ENCODE data around the gene ADARB2. TPM values are rescaled to one million over a fixed set of nuclear protein-coding genes. Genes with fewer than 3 reads are reported as not detected.

Gene ADARB2
- total and polyA plus RNA-seq, 2 experiments from 2014 or later: 2.0 to 5.0 TPM

DNA sequence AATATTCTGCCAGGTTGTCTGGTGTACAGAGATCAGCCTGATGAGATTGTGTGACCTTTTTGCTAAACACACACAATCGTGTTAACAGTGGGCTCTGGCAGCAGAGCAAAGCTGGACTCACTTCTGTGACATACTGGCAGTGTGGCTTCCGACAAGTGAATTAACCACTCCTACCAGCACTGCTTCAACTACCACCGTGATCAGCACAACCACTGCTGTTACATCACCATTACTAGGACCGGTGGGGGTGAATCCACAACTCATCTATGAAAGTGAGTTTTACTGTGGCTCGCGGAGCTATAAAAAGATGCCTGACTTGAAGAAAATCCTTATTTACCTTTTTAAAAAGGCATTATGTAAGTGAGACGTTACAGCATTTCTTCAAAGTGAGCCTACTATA, 545.6 kb downstream of the ADARB2 start:
- no peak for ATAC-seq
- H3K27me3 Mint-ChIP-seq (ENCODE audit: insufficient read depth, low read depth, poor library complexity): peaks cover 16% of the 10 kb centered on the region

More for the DNA sequence above, 545.6 kb downstream of the ADARB2 start:
- no peak for TF ChIP-seq NANOG (IDR thresholded peaks at IDR 0.05; ENCODE audit: borderline replicate concordance)
- no peak for TF ChIP-seq ZNF114 (CRISPR knock-in tag; IDR thresholded peaks at IDR 0.05)
- TF ChIP-seq CTCF (conservative IDR thresholded peaks at IDR 0.05; ENCODE audit: low read depth in 2 of 2): no peak
- TF ChIP-seq, protein P1, sequence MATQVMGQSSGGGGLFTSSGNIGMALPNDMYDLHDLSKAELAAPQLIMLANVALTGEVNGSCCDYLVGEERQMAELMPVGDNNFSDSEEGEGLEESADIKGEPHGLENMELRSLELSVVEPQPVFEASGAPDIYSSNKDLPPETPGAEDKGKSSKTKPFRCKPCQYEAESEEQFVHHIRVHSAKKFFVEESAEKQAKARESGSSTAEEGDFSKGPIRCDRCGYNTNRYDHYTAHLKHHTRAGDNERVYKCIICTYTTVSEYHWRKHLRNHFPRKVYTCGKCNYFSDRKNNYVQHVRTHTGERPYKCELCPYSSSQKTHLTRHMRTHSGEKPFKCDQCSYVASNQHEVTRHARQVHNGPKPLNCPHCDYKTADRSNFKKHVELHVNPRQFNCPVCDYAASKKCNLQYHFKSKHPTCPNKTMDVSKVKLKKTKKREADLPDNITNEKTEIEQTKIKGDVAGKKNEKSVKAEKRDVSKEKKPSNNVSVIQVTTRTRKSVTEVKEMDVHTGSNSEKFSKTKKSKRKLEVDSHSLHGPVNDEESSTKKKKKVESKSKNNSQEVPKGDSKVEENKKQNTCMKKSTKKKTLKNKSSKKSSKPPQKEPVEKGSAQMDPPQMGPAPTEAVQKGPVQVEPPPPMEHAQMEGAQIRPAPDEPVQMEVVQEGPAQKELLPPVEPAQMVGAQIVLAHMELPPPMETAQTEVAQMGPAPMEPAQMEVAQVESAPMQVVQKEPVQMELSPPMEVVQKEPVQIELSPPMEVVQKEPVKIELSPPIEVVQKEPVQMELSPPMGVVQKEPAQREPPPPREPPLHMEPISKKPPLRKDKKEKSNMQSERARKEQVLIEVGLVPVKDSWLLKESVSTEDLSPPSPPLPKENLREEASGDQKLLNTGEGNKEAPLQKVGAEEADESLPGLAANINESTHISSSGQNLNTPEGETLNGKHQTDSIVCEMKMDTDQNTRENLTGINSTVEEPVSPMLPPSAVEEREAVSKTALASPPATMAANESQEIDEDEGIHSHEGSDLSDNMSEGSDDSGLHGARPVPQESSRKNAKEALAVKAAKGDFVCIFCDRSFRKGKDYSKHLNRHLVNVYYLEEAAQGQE (IDR thresholded peaks at IDR 0.05; ENCODE audit: unreplicated experiment): no peak
- TF ChIP-seq POLR2AphosphoS5 (IDR thresholded peaks at IDR 0.05; ENCODE audit: low read depth): no peak
- TF ChIP-seq, protein P2, sequence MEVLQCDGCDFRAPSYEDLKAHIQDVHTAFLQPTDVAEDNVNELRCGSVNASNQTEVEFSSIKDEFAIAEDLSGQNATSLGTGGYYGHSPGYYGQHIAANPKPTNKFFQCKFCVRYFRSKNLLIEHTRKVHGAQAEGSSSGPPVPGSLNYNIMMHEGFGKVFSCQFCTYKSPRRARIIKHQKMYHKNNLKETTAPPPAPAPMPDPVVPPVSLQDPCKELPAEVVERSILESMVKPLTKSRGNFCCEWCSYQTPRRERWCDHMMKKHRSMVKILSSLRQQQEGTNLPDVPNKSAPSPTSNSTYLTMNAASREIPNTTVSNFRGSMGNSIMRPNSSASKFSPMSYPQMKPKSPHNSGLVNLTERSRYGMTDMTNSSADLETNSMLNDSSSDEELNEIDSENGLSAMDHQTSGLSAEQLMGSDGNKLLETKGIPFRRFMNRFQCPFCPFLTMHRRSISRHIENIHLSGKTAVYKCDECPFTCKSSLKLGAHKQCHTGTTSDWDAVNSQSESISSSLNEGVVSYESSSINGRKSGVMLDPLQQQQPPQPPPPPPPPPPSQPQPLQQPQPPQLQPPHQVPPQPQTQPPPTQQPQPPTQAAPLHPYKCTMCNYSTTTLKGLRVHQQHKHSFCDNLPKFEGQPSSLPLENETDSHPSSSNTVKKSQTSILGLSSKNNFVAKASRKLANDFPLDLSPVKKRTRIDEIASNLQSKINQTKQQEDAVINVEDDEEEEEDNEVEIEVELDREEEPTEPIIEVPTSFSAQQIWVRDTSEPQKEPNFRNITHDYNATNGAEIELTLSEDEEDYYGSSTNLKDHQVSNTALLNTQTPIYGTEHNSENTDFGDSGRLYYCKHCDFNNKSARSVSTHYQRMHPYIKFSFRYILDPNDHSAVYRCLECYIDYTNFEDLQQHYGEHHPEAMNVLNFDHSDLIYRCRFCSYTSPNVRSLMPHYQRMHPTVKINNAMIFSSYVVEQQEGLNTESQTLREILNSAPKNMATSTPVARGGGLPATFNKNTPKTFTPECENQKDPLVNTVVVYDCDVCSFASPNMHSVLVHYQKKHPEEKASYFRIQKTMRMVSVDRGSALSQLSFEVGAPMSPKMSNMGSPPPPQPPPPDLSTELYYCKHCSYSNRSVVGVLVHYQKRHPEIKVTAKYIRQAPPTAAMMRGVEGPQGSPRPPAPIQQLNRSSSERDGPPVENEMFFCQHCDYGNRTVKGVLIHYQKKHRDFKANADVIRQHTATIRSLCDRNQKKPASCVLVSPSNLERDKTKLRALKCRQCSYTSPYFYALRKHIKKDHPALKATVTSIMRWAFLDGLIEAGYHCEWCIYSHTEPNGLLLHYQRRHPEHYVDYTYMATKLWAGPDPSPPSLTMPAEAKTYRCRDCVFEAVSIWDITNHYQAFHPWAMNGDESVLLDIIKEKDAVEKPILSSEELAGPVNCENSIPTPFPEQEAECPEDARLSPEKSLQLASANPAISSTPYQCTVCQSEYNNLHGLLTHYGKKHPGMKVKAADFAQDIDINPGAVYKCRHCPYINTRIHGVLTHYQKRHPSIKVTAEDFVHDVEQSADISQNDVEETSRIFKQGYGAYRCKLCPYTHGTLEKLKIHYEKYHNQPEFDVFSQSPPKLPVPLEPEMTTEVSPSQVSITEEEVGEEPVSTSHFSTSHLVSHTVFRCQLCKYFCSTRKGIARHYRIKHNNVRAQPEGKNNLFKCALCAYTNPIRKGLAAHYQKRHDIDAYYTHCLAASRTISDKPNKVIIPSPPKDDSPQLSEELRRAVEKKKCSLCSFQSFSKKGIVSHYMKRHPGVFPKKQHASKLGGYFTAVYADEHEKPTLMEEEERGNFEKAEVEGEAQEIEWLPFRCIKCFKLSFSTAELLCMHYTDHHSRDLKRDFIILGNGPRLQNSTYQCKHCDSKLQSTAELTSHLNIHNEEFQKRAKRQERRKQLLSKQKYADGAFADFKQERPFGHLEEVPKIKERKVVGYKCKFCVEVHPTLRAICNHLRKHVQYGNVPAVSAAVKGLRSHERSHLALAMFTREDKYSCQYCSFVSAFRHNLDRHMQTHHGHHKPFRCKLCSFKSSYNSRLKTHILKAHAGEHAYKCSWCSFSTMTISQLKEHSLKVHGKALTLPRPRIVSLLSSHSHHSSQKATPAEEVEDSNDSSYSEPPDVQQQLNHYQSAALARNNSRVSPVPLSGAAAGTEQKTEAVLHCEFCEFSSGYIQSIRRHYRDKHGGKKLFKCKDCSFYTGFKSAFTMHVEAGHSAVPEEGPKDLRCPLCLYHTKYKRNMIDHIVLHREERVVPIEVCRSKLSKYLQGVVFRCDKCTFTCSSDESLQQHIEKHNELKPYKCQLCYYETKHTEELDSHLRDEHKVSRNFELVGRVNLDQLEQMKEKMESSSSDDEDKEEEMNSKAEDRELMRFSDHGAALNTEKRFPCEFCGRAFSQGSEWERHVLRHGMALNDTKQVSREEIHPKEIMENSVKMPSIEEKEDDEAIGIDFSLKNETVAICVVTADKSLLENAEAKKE (CRISPR knock-in tag; IDR thresholded peaks at IDR 0.05): no peak
- TF ChIP-seq, protein P3, sequence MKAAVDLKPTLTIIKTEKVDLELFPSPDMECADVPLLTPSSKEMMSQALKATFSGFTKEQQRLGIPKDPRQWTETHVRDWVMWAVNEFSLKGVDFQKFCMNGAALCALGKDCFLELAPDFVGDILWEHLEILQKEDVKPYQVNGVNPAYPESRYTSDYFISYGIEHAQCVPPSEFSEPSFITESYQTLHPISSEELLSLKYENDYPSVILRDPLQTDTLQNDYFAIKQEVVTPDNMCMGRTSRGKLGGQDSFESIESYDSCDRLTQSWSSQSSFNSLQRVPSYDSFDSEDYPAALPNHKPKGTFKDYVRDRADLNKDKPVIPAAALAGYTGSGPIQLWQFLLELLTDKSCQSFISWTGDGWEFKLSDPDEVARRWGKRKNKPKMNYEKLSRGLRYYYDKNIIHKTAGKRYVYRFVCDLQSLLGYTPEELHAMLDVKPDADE (IDR thresholded peaks at IDR 0.05): no peak
- TF ChIP-seq ZNF331 (CRISPR knock-in tag; IDR thresholded peaks at IDR 0.05; ENCODE audit: low read depth): no peak
- no peak for TF ChIP-seq CREB1 (CRISPR knock-in tag; IDR thresholded peaks at IDR 0.05; ENCODE audit: low read depth)
- TF ChIP-seq STAT1 (IDR thresholded peaks at IDR 0.05; ENCODE audit: unreplicated experiment): no peak
- TF ChIP-seq JUNB (IDR thresholded peaks at IDR 0.05; ENCODE audit: unreplicated experiment): no peak
- TF ChIP-seq EZH2phosphoT487 (IDR thresholded peaks at IDR 0.05; ENCODE audit: unreplicated experiment): no peak
- no peak for TF ChIP-seq EZH2 (IDR thresholded peaks at IDR 0.05; ENCODE audit: low read depth, unreplicated experiment)
- peaks cover 19% of the 10 kb centered on the region for H3K4me1 Mint-ChIP-seq
- no peaks in the 10 kb centered on the region for H3K36me3 ChIP-seq (ENCODE audit: insufficient read depth)
- H3K4me3 ChIP-seq: no peak overlapping the region
- H3K4me2 ChIP-seq: no peak overlapping the region
- H3F3A ChIP-seq (replicated peaks; ENCODE audit: low read depth): no peaks in the 10 kb centered on the region
- no peak overlapping the region for H3K27ac Mint-ChIP-seq
- no peak for DNase-seq (ENCODE audit: low spot score)
- H3K79me2 ChIP-seq (replicated peaks; ENCODE audit: insufficient read depth): no peaks in the 10 kb centered on the region
- H3K27ac ChIP-seq (ENCODE audit: low read depth): no peak overlapping the region
- H3K4me3 Mint-ChIP-seq: no peak overlapping the region
- H4K20me1 ChIP-seq (replicated peaks; ENCODE audit: insufficient read depth): no peaks in the 10 kb centered on the region
- H3K9me2 ChIP-seq (ENCODE audit: insufficient read depth): no peaks in the 10 kb centered on the region
- no peaks in the 10 kb centered on the region for H3K9me3 Mint-ChIP-seq
- no peak overlapping the region for H2AFZ ChIP-seq
- H3K27me3 ChIP-seq (ENCODE audit: insufficient read depth): no peaks in the 10 kb centered on the region
- H3K4me1 ChIP-seq (ENCODE audit: insufficient read depth): peaks cover 9% of the 10 kb centered on the region; the same call in 1 of the 2 replicates
- H3K36me3 Mint-ChIP-seq (ENCODE audit: low read depth): no peaks in the 10 kb centered on the region
